GM18505 (cell line): ENCODE measurements around the gene ALDH16A1.
"Not testable (repeated sequence)": the region's sequence is repeated elsewhere in the genome, so short reads cannot be mapped to it uniquely, and the experiment has no call there.

Experiments
- ATAC-seq: cut with Tn5 transposase; IDR thresholded peaks from one replicate; pipeline ENCODE4 v1.9.1; 2021; ENCODE audit not compliant: unreplicated experiment
- POLR2A ChIP-seq: IDR thresholded peaks from 4 replicates; pipeline ENCODE4 v1.6.1; 2011; ENCODE audit warnings: borderline replicate concordance; ENCODE audit not compliant: insufficient read depth, insufficient read length; ENCODE audit errors: extremely low read depth

The ALDH16A1 gene

DNA sequence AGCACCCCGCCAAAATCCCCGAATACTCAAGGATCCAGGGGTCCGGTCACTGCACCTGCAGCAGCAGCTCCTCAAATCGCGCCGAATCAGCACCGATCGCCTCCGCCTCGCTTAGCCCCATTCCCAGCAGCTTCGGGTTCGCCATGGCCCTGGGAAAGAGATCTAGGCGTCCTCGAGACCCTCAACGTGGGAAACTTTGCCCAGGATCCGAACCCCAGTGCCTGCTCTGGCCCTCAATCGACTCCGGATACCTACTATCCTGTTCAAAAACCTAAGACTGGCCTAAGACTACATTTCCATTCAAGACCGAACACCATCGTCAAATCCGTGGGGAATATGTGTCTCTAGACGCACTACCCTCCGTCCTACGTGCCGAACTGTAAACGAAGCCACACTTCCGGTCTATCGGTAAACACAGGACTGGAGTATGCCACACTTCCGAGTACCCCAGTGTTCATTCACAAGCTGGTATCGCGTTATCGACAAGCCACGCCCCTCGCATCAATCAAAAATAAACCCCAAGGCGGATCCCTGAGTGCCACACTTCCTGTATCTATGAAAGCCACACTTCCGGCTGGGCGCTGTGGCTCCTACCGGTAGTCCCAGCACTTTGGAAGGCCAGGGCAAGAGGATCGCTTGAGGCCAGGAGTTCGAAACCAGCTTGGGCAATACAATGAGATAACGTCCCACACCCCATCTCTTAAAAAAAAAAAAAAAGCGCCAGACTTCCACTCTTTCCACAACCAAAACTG, 1.4 kb upstream of the ALDH16A1 start, which contains the start of gene PIH1D1:
PIH1D1 (minus strand) TSS at position 385 of the 752 bp plus-strand sequence; CDS start at position 145, 240 bp downstream.
- peak; percentile 56 for ATAC-seq
- peak; percentile 70 for TF ChIP-seq POLR2A

DNA sequence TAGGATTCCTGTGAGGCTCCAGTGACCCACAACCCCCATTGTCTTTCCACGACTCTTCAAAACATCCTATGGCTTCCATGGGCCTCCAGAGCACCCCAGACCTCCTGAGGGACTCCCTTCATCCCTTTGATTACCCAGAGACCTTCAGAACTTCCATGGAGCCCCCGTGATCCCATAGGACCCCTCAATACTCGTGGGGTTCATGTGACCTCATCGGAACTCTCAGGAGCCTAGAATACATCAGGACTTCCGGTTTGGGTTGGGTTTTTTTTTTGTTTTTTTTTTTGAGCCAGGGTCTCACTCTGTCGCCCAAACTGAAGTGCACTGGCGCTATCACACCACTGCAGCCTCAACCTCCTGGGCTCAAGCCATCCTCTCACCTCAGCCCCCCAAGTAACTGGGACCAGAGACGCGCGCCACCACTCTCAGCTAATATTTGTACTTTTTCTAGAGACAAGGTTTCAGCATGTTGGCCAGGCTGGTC, 774 bp downstream of the ALDH16A1 start:
- no peak for ATAC-seq
- TF ChIP-seq POLR2A = no peak

DNA sequence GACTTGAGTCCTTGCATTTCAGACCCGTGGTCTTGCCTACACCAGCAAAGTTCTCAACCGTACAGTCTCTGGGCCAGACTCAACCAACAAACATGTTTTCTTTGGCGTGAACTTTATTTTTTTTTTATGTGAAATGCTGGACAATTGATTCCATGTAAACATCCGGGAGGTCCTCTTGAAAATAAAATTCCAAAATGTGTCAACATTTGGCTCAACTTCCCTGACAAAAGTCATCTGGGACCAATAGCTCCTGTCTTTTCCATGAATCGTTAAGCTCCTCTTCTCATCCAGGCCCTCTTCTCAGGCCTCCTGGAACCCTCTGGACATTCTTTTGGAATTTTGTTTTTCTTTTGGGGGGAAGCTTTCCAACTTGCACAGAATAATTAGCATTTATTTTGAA, 2.7 kb downstream of the ALDH16A1 start:
- no peak for TF ChIP-seq POLR2A
- ATAC-seq = no peak

DNA sequence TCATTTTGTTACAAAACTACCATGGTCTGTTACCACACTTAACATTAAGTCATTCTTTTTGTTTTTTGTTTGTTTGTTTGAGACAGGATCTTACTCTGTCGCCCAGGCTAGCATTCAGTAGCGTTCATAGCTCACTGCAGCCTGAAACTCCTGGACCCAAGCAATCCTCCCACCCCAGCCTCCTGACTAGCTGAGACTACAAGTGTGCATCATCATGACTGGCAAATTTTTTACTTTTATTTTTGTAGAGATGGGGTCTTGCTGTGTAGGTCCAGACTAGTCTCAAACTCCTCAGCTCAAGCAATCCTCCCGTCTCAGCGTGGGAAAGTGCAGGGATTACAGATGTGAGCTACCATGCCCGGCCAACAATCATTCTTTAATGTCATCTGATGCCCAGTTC, 3.3 kb downstream of the ALDH16A1 start:
- no peak for TF ChIP-seq POLR2A
- no peak for ATAC-seq

DNA sequence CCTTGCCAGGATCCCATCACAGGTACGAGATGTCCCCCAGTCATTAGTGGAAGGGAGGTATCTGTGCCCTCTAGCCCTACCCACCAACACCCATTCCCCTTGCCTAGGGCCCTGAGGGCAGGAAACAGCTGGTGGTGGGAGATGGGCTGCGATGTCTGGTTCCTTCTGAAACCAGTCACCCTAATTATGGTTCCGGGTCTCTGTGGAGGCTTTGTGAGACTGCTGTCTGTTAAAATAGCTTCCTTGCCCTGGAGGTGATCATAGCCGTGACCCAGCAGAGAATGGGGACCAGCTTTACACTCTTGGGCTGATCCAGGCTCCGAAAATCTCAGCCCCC, 5.5 kb downstream of the ALDH16A1 start:
- TF ChIP-seq POLR2A = no peak
- no peak for ATAC-seq

DNA sequence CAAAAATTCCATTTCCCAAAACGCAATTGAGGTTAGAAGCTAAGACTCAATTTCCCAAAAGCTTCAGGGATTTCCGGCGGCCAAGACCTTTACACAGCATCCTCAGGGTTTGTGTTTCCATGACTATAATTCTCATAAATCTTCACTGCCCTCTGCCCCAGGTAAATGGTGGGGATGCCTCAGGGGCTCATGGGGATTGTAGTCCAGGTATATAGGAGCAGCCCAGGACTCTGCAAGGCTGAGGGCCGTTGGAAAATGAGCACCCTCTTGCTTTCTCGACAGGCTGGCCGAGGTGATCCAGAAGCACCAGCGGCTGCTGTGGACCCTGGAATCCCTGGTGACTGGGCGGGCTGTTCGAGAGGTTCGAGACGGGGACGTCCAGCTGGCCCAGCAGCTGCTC, 6.4 kb downstream of the ALDH16A1 start:
- no peak for TF ChIP-seq POLR2A
- ATAC-seq = no peak

DNA sequence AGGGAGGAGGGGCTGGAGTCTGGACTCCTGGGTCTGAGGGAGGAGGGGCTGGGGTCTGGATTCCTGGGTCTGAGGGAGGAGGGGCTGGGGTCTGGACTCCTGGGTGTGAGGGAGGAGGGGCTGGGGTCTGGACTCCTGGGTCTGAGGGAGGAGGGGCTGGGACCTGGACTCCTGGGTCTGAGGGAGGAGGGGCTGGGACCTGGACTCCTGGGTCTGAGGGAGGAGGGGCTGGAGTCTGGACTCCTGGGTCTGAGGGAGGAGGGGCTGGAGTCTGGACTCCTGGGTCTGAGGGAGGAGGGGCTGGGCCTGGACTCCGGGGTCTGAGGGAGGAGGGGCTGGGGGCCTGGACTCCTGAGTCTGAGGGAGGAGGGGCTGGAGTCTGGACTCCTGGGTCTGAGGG, 8.1 kb downstream of the ALDH16A1 start:
- ATAC-seq = not testable (repeated sequence)

DNA sequence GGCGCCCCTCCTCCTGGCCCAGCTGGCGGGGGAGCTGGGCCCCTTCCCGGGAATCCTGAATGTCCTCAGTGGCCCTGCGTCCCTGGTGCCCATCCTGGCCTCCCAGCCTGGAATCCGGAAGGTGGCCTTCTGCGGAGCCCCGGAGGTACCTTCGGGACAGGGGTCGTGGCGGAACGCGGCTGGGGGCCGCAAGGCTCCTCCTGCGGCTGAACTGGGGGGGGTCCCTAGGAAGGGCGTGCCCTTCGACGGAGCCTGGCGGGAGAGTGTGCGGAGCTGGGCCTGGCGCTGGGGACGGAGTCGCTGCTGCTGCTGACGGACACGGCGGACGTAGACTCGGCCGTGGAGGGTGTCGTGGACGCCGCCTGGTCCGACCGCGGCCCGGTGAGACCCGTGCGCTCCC, 8.6 kb downstream of the ALDH16A1 start:
- TF ChIP-seq POLR2A = no peak
- ATAC-seq = no peak

DNA sequence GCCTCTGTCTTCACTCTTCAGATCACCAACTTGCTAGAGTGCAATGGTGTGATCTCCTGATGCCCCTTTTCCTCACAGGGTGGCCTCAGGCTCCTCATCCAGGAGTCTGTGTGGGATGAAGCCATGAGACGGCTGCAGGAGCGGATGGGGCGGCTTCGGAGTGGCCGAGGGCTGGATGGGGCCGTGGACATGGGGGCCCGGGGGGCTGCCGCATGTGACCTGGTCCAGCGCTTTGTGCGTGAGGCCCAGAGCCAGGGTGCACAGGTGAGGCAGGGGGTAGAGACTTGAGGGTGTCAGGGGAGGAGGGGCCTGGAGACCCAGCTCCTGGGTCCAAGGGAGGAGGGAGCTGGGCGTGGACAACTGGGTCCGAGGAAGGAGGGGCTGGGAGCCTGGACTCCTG, 9.5 kb downstream of the ALDH16A1 start:
- TF ChIP-seq POLR2A = no peak
- ATAC-seq = no peak

DNA sequence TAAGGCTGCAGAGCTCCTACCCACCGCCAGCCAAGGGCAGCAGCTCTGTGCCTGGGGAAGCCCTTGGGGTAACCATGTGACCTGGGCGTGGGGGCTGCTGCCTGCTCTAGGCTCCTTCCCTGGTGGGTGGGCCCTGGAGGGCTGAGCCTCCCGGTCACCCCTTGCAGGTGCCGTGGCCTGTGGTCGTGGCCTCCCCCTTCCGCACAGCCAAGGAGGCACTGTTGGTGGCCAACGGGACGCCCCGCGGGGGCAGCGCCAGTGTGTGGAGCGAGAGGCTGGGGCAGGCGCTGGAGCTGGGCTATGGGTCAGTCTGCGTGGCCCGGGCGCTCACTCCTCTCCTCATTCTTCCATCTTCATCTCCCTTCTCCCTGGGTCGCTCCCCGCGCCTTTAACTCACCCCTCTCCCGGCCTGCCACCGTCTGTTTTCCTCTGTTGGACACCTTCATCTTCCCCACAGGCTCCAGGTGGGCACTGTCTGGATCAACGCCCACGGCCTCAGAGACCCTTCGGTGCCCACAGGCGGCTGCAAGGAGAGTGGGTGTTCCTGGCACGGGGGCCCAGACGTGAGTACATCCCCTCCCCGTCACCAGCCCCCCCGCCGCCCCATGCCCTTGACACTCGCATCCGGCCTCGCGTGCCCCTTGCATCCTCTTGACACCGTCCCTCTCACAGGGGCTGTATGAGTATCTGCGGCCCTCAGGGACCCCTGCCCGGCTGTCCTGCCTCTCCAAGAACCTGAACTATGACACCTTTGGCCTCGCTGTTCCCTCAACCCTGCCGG, 11.1 kb downstream of the ALDH16A1 start:
- ATAC-seq = no peak
- TF ChIP-seq POLR2A = no peak

DNA sequence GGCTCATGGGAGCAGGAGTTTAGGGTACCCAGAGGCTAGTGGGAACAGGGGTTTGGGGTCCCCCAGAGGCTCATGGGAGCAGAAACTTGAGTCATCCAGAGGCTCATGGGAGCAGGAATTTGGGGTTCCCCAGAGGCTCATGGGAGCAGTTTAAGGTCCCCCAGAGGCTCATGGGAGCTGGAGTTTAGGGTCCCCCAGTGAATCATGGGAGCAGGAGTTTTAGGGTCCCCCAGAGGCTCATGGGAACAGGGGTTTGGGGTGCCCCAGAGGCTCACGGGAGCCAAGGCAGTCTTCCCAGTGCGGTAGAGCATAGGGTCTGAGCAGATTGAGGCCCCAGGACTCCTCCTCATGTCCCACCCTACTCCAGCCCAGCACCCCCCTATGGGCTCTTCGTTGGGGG, 12.3 kb downstream of the ALDH16A1 start:
- no peak for TF ChIP-seq POLR2A
- no peak for ATAC-seq

DNA sequence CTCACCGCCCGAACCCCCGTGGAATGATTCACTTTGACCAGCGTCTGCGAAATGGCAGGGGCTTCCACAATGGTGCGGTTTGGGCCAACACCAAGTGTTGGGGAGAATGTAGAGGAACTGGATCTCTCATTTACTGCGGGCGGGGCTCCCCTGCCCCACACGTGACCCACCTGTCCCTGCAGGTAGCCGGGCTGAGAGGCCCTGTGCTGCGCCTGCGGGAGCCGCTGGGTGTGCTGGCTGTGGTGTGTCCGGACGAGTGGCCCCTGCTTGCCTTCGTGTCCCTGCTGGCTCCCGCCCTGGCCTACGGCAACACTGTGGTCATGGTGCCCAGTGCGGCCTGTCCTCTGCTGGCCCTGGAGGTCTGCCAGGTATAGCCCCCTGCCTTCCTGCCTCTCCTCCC, 15.2 kb downstream of the ALDH16A1 start:
- ATAC-seq = no peak
- no peak for TF ChIP-seq POLR2A

DNA sequence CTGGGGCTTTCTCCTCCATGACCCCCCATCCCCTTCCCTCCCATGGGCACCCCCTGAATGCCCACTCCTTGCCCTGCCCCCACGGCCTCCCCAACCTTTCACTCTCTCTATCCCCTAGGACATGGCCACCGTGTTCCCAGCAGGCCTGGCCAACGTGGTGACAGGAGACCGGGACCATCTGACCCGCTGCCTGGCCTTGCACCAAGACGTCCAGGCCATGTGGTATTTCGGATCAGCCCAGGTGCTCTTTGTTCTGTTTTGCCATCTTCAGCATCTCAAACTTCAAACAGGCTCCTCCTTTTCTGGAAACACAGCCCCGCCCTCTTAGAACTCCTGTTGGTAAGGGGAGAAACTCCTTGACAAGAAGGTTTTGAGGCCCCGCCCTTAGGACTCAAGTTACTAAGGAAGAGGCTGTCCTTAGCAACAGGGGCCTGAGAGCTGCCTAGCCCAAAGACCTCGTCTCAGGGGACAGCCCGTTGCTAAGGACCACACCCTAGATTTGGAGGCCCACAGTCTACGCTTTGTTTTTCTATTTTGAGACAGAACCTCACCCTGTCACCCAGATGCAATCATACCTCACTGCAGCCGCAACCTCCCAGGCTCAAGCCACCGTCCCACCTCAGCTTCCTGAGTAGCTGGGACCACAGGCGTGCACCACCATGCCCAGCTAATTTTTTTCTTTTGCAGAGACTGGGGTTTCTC, 15.9 kb downstream of the ALDH16A1 start:
- ATAC-seq = no peak

More for the DNA sequence above, 15.9 kb downstream of the ALDH16A1 start:
- no peak for TF ChIP-seq POLR2A
